GM12801 (cell line): Measurements from ENCODE around the gene CCDC6.

Experiments used
- CTCF ChIP-seq: IDR thresholded peaks from one replicate; pipeline ENCODE4 v1.5.1; 2011; ENCODE audit warnings: control low read depth; ENCODE audit not compliant: insufficient read length; ENCODE audit errors: extremely low read depth

Gene CCDC6

GRCh38 chr10:59753267-59753666 is 153.1 kb downstream of the CCDC6 start, which contains the start of gene MRLN:
Gene MRLN (minus strand): TSS chr10:59753455.
- no peak for TF ChIP-seq CTCF

- no peak for TF ChIP-seq CTCF
These were observed 153.9 kb downstream of the CCDC6 start for GRCh38 chr10:59752278-59752940.

GRCh38 chr10:59750155-59750945 is 156.0 kb downstream of the CCDC6 start:
- no peak for TF ChIP-seq CTCF

- TF ChIP-seq CTCF: no peak
These were observed 157.5 kb downstream of the CCDC6 start for GRCh38 chr10:59748834-59749233.

- TF ChIP-seq CTCF: no peak
These were observed 161.1 kb downstream of the CCDC6 start for GRCh38 chr10:59745163-59745650.

GRCh38 chr10:59741583-59741982 is 164.8 kb downstream of the CCDC6 start:
- no peak for TF ChIP-seq CTCF

- TF ChIP-seq CTCF: no peak
These were observed 165.3 kb downstream of the CCDC6 start for GRCh38 chr10:59741048-59741447.
